SK-N-SH (cell line): ENCODE data around the gene UBE3D. TPM values are rescaled to one million over a fixed set of nuclear protein-coding genes. Genes with fewer than 3 reads are reported as not detected.

ENCODE experiments used
- CTCF ChIA-PET: fragments of 300-600, 350-600 bp; formaldehyde crosslinking; extraction: SDS; loops from one replicate; lab custom pipeline; 2021; lab: Yijun Ruan, JAX
- POLR2A ChIA-PET: fragments of 350-600 bp; sonication (Branson Sonifier 250); formaldehyde crosslinking; extraction: SDS; loops from one replicate; lab custom pipeline; 2020; ENCODE audit warnings: antibody characterized with exemption, inconsistent platforms; lab: Yijun Ruan, JAX
- DNase-seq: peaks from one replicate; pipeline ENCODE4 v3.0.0; 2012
- H2AFZ ChIP-seq: fragments of 200-600 bp; sonication (generic); 2 replicates; pipeline ENCODE4 v1.8.1; 2016; ENCODE audit warnings: antibody characterized with exemption, mild to moderate bottlenecking, low read depth
- H3F3A ChIP-seq: fragments of 200-600 bp; sonication (generic); replicated peaks from 2 replicates; pipeline ENCODE3; 2016; ENCODE audit warnings: antibody characterized with exemption, mild to moderate bottlenecking; ENCODE audit not compliant: insufficient read depth
- H3K27ac ChIP-seq, 2 experiments: fragments of 200-500 bp in 1 of 2; fragments of 200-600 bp in 1 of 2; sonication (Bioruptor generic) in 1 of 2; sonication (generic), shearing (Covaris generic) in 1 of 2; 2 replicates each; pipeline versions ENCODE4 v1.5.1 to v1.6.1; 2014 to 2016; ENCODE audit warnings: low read depth in 2 of 2, inconsistent platforms in 1 of 2, low read length in 1 of 2, mild to moderate bottlenecking in 1 of 2, mixed read lengths in 1 of 2
- H3K27me3 ChIP-seq: fragments of 200-600 bp; sonication (generic), shearing (Covaris generic); 2 replicates; pipeline ENCODE4 v1.6.1; 2016; ENCODE audit warnings: mixed run types; ENCODE audit not compliant: insufficient read depth
- H3K36me3 ChIP-seq, 2 experiments: fragments of 200-500 bp in 1 of 2; fragments of 200-600 bp in 1 of 2; sonication (Bioruptor generic) in 1 of 2; sonication (generic) in 1 of 2; replicated peaks in 1 of 2; 2 replicates each; pipeline versions ENCODE3 to v1.5.1; 2014 to 2016; ENCODE audit warnings: low read length in 1 of 2, mild to moderate bottlenecking in 1 of 2; ENCODE audit not compliant: insufficient read depth in 2 of 2, control insufficient read depth in 1 of 2
- H3K4me1 ChIP-seq, 2 experiments: fragments of 200-500 bp in 1 of 2; fragments of 200-600 bp in 1 of 2; sonication (Bioruptor generic) in 1 of 2; sonication (generic), shearing (Covaris generic) in 1 of 2; 2 replicates each; pipeline versions ENCODE4 v1.5.1 to v1.6.1; 2014 to 2016; ENCODE audit warnings: low read depth in 1 of 2, low read length in 1 of 2, mixed run types in 1 of 2; ENCODE audit not compliant: insufficient read depth in 2 of 2, control insufficient read depth in 1 of 2
- H3K4me2 ChIP-seq: fragments of 200-600 bp; sonication (generic), shearing (Covaris generic); 2 replicates; pipeline ENCODE4 v1.6.1; 2017; ENCODE audit warnings: mixed run types
- H3K4me3 ChIP-seq, 2 experiments: fragments of 200-500 bp in 1 of 2; fragments of 200-600 bp in 1 of 2; sonication (Bioruptor generic) in 1 of 2; sonication (generic), shearing (Covaris generic) in 1 of 2; 2 replicates each; pipeline versions ENCODE4 v1.5.1 to v1.8.1; 2014 to 2016; ENCODE audit warnings: low read depth in 2 of 2, inconsistent platforms in 1 of 2, low read length in 1 of 2, mild to moderate bottlenecking in 1 of 2, mixed read lengths in 1 of 2, moderate library complexity in 1 of 2
- H3K79me2 ChIP-seq: fragments of 200-600 bp; sonication (generic); 2 replicates; pipeline ENCODE4 v1.8.1; 2017; ENCODE audit warnings: mild to moderate bottlenecking; ENCODE audit not compliant: insufficient read depth
- H3K9ac ChIP-seq: fragments of 200-600 bp; sonication (generic); 2 replicates; pipeline ENCODE4 v1.6.1; 2017; ENCODE audit warnings: mixed run types
- H3K9me2 ChIP-seq: fragments of 200-600 bp; sonication (generic); 2 replicates; pipeline ENCODE4 v1.6.1; 2017; ENCODE audit warnings: mixed run types
- H3K9me3 ChIP-seq: fragments of 200-600 bp; sonication (generic); 2 replicates; pipeline ENCODE4 v1.6.1; 2017; ENCODE audit warnings: mixed run types, mild to moderate bottlenecking, moderate library complexity
- H4K20me1 ChIP-seq: fragments of 200-600 bp; sonication (generic); 2 replicates; pipeline ENCODE4 v1.6.1; 2017; ENCODE audit warnings: mild to moderate bottlenecking, mixed run types; ENCODE audit not compliant: insufficient read depth
- FOXJ3 ChIP-seq: sonication (generic); formaldehyde crosslinking; IDR thresholded peaks from 2 replicates; pipeline ENCODE4 v1.5.1; 2020; ENCODE audit warnings: mild to moderate bottlenecking, missing genetic modification reagents
- FOXM1 ChIP-seq: IDR thresholded peaks from 2 replicates; pipeline ENCODE4 v1.4.0; 2012; ENCODE audit warnings: low read depth, mild to moderate bottlenecking
- GABPA ChIP-seq: IDR thresholded peaks from 2 replicates; pipeline ENCODE4 v1.4.0; 2012; ENCODE audit warnings: low read depth, mild to moderate bottlenecking
- MXI1 ChIP-seq: IDR thresholded peaks from 2 replicates; pipeline ENCODE4 v1.6.1; 2012; ENCODE audit warnings: mild to moderate bottlenecking, low read depth, low read length, improper control_type of control experiment
- RAD21 ChIP-seq: IDR thresholded peaks from 2 replicates; pipeline ENCODE4 v1.6.1; 2012; ENCODE audit warnings: mild to moderate bottlenecking, low read length
- RCOR1 ChIP-seq: fragments of 150-350 bp; IDR thresholded peaks from 2 replicates; pipeline ENCODE4 v1.6.1; 2017; ENCODE audit warnings: antibody characterized with exemption, low read length
- RFX5 ChIP-seq: IDR thresholded peaks from 2 replicates; pipeline ENCODE4 v1.6.1; 2012; ENCODE audit warnings: mild to moderate bottlenecking, improper control_type of control experiment, low read length
- SMC3 ChIP-seq: IDR thresholded peaks from 2 replicates; pipeline ENCODE4 v1.6.1; 2012; ENCODE audit warnings: low read depth, low read length, improper control_type of control experiment
- TEAD4 ChIP-seq: IDR thresholded peaks from 2 replicates; pipeline ENCODE4 v1.4.0; 2012; ENCODE audit warnings: mild to moderate bottlenecking, borderline replicate concordance; ENCODE audit not compliant: insufficient read depth
- WGBS: methylation state at CpG from one replicate; pipeline ENCODE4 v1.1.6; 2017; ENCODE audit warnings: low lambda C conversion rate; 5-methylcytosine and 5-hydroxymethylcytosine counted together
- polyA plus RNA-seq, 3 experiments: library from polyadenylated mRNA; depleted of rRNA; stranded (reverse); fragments of >200 nt; gene quantifications; 2 replicates each; pipeline ENCODE4 v1.2.3, GENCODE V29; 2012
- TF ChIP-seq, protein P1 (sequence below): IDR thresholded peaks from 2 replicates; pipeline ENCODE4 v1.4.0; 2012; ENCODE audit warnings: low read depth, borderline replicate concordance
- TF ChIP-seq, protein P2 (sequence below): fragments of 150-350 bp; IDR thresholded peaks from 2 replicates; pipeline ENCODE4 v1.6.1; 2016; ENCODE audit warnings: mild to moderate bottlenecking, low read depth, low read length
- TF ChIP-seq, protein P3 (sequence below): IDR thresholded peaks from 2 replicates; pipeline ENCODE4; 2012

The UBE3D gene
- polyA plus RNA-seq, 1 of the 3 experiments (the other 2 are of a cell fraction) = 3.4 TPM

DNA sequence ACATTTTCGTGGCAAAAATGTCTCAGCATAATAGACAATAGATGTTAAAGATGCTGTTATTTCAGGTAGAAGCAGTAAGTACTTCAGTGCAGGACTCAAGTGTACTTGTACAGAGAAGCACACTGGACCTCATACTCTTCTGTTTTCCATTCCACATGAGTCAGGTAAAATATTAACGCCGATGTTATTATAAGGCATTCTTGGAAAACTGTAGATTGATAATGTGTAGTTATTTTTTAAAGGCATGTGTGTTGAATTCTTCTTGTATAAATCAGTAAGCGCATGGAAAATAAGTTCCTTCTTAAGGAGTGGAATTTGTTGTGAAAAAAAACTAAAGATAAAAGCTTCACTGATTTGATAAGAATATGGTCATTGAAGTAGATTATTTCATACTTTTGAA is 47.6 kb upstream of the UBE3D start:
- CTCF ChIA-PET = interaction anchor here (0.8 to 1.3 kb wide), 2 partner anchors 17 to 46 kb away, joined by 3 to 4 read pairs; partner anchors contain the start of gene DOP1A
- no peak for DNase-seq
- Histone ChIP-seq H3K9me3 (no peaks in the 10 kb centered on the region), H3K4me1 (no peaks in the 10 kb centered on the region), H3K36me3 (peaks cover 18 to 38% of the 10 kb centered on the region in 2 experiments), H3K4me2 (no peak overlapping the region), H3K79me2 (no peaks in the 10 kb centered on the region), H4K20me1 (no peaks in the 10 kb centered on the region), H3K9me2 (no peaks in the 10 kb centered on the region), H3K4me3 (no peak overlapping the region), H3F3A (peaks cover 7% of the 10 kb centered on the region), H2AFZ (no peak overlapping the region), H3K27ac (no peak overlapping the region), H3K9ac (no peak overlapping the region), H3K27me3 (no peaks in the 10 kb centered on the region)
- POLR2A ChIA-PET = no interaction called here
- WGBS = 74% methylated on average over 4 of the region's 4 CpGs
- TF ChIP-seq RCOR1 (no peak), RAD21 (no peak), TEAD4 (no peak), GABPA (no peak), RFX5 (no peak), FOXM1 (no peak), SMC3 (no peak), MXI1 (no peak)
- TF ChIP-seq, protein P1, sequence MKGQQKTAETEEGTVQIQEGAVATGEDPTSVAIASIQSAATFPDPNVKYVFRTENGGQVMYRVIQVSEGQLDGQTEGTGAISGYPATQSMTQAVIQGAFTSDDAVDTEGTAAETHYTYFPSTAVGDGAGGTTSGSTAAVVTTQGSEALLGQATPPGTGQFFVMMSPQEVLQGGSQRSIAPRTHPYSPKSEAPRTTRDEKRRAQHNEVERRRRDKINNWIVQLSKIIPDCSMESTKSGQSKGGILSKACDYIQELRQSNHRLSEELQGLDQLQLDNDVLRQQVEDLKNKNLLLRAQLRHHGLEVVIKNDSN = no peak
- TF ChIP-seq, protein P2, sequence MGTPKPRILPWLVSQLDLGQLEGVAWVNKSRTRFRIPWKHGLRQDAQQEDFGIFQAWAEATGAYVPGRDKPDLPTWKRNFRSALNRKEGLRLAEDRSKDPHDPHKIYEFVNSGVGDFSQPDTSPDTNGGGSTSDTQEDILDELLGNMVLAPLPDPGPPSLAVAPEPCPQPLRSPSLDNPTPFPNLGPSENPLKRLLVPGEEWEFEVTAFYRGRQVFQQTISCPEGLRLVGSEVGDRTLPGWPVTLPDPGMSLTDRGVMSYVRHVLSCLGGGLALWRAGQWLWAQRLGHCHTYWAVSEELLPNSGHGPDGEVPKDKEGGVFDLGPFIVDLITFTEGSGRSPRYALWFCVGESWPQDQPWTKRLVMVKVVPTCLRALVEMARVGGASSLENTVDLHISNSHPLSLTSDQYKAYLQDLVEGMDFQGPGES = no peak
- TF ChIP-seq, protein P3, sequence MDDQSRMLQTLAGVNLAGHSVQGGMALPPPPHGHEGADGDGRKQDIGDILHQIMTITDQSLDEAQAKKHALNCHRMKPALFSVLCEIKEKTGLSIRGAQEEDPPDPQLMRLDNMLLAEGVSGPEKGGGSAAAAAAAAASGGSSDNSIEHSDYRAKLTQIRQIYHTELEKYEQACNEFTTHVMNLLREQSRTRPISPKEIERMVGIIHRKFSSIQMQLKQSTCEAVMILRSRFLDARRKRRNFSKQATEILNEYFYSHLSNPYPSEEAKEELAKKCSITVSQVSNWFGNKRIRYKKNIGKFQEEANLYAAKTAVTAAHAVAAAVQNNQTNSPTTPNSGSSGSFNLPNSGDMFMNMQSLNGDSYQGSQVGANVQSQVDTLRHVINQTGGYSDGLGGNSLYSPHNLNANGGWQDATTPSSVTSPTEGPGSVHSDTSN = no peak

DNA sequence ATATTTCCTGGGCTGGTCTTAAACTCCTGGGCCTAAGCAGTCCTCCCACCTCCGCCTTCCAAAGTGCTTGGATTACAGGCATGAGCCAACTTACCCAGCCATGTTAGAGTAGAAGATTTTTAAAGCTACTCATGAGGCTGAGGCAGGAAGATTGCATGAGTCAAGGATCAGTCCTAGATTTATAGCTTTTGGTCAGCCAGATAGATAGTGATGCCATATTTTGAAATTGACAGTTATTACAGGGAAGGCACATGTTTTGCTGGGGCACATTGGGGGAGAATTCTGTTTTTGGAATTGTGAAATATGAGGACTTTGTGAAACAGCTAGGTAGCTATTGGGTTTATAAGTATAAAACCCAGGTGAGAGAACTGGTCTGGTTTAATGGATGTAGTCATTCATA is 42.7 kb upstream of the UBE3D start:
- Histone ChIP-seq H3K9me3 (no peaks in the 10 kb centered on the region), H3K27ac (no peak overlapping the region), H3K4me2 (no peak overlapping the region), H2AFZ (no peak overlapping the region), H3K4me3 (no peak overlapping the region), H3K79me2 (no peaks in the 10 kb centered on the region), H3K27me3 (no peaks in the 10 kb centered on the region), H3K9ac (no peak overlapping the region), H3K4me1 (no peaks in the 10 kb centered on the region), H3F3A (peaks cover 7% of the 10 kb centered on the region), H3K36me3 (peaks cover 21 to 36% of the 10 kb centered on the region in 2 experiments), H4K20me1 (no peaks in the 10 kb centered on the region), H3K9me2 (no peaks in the 10 kb centered on the region)
- TF ChIP-seq FOXJ3 (CRISPR knock-in tag) = no peak
- DNase-seq = no peak
- CTCF ChIA-PET = interaction anchor here (1.2 to 1.3 kb wide), 2 partner anchors 12 to 43 kb away, joined by 4 to 5 read pairs; partner anchors contain the start of gene UBE3D
- POLR2A ChIA-PET = no interaction called here
- WGBS = 100% methylated on average over 1 of the region's 1 CpG
